ENCODE data around the gene TERF2IP.

Gene TERF2IP, protein sequence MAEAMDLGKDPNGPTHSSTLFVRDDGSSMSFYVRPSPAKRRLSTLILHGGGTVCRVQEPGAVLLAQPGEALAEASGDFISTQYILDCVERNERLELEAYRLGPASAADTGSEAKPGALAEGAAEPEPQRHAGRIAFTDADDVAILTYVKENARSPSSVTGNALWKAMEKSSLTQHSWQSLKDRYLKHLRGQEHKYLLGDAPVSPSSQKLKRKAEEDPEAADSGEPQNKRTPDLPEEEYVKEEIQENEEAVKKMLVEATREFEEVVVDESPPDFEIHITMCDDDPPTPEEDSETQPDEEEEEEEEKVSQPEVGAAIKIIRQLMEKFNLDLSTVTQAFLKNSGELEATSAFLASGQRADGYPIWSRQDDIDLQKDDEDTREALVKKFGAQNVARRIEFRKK

DNA sequence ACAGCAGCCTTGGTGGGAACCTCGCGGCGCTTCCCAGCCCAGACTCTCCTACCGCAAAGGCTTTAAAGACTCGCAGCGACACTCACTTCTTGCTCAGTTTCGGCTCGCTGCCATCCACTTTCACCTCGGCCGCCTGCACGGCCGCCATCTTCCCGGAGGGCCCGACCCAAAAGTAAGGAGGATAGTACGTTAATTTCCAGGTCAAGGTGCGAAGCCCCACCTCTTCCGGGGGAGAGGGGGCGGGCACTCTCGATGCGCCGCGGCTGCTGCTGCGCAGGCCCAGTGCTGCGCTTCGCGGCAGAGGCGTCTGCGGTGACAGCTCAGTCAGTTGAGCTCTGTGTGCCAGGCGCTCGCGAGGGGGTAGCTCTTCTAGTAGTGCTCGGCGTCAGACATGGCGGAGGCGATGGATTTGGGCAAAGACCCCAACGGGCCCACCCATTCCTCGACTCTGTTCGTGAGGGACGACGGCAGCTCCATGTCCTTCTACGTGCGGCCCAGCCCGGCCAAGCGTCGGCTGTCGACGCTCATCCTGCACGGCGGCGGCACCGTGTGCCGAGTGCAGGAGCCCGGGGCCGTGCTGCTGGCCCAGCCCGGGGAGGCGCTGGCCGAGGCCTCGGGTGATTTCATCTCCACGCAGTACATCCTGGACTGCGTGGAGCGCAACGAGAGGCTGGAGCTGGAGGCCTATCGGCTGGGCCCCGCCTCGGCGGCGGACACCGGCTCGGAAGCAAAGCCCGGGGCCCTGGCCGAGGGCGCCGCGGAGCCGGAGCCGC, at the start of gene TERF2IP, which contains the start of gene KARS1:
Gene TERF2IP (plus strand): TSS at position 282 of the 773 bp plus-strand sequence. CDS start 110 bp downstream, at position 392.
Gene KARS1 (minus strand): TSS at position 174 of the 773 bp plus-strand sequence. CDS start 26 bp downstream, at position 148.
- DNase-seq (ENCODE audit: low spot score): peak; percentile 93

DNA sequence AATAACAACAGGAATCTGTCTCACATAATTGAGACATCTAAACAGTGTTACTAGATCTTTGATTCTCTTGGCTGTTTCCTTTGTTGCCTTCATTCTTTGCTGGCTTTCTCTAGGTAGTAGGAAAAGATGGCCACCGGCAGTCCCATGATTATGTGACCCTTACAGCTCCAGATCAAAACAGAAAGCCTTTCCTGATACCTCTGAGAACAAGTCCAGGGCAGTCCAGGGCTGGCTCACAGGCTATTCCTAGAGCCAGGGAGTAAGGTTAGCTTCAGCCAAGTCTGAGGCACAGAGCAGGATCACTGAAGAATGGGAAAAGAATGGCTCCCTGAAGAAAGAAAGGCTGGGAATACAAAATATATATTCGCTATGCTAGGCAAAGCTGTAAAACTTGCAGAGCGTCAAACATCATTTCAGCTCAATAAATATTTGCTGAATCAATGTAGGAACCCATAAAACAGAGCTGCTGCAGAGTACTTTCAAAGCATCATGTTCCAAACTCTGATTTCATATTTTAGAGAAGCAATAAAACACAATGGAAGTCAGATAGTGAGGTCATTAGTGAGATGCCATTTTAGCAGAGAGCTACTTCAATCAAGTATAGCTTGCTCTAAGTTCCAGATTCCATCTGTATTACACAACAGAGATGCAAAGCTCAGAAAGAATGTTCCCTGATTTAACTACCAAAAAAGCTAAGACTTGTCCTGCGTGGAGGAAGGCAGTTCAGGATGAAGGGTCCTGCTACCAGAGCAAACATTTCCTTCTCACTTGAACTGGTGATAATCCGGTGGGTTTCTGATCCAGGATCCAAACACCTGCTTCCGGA, 47.9 kb upstream of the TERF2IP start:
- no peak for DNase-seq (ENCODE audit: low spot score)

DNA sequence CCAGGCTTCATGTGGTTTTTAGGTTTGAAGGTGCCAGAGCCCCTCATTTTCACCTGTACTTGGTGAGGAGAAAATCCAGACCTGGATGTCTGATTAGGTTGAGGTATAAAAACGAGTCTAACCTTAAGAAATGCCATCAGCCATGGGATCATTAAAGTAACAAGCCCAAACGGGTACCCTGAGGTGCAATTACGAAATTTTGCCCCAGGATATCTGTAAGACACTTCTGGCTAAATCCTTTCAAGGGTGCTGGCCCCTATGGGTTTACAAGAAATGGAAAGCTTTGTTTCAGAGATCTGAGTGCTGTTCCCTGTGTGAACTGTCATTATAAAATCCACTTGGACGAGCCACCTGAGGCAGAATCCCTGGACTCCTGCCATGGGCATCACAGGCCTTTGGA, 44.3 kb upstream of the TERF2IP start:
- no peak for DNase-seq (ENCODE audit: low spot score)

DNA sequence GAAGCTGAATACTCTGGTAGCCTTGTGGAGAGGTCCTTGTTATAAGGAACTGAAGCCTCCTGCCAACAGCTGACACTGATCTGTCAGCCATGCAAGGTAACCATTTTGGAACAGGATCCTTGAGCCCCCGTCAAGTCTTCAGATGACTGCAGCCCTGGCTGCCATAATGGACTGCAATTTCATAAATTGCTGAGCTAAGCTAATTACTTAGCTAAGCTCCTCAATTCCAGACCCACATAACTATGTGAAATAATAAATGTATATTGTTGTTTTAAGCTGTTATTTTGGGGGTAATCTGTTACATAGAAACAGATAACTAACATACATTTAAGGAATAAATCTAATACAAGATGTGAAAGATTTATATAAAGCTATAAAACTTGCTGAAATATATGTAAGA, 41.1 kb upstream of the TERF2IP start:
- DNase-seq (ENCODE audit: low spot score): no peak

DNA sequence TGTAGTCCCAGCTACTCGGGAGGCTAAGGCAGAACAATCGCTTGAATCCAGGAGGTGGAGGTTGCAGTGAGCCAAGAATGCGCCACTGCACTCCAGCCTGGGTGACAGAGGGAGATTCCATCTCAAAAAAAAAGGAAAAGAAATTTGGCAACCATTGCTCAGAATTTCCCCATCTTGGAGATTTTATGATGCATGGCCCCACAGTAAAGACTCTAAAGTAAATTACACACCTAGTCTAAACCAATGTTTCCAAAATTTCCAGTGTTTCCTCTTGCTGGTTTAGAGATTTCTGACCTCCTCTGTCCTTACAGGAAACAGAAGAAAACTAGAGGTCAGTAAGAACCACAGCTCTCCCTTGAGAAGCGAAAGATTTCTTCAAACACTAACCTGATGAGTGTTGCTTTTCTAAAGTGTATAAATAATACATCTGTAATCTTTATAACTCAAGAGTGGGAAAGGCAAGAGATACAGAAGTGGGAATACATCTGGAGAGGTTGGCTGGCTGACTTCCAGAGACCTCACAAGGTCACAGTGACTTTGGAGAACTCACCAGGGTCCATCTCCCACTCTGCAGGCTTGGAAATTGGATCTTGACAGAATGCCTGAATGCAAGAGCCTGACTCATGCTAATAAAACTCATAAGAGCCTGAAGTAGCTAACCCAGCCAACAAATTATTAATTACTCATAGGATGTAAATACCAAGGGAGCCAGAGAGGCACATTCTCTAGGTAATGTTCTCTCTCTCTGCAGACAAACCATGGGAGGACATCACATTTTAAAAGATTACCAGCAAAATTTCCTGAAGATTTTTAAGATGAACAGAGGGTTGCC, 33.3 kb upstream of the TERF2IP start:
- DNase-seq (ENCODE audit: low spot score): peak; percentile 40

DNA sequence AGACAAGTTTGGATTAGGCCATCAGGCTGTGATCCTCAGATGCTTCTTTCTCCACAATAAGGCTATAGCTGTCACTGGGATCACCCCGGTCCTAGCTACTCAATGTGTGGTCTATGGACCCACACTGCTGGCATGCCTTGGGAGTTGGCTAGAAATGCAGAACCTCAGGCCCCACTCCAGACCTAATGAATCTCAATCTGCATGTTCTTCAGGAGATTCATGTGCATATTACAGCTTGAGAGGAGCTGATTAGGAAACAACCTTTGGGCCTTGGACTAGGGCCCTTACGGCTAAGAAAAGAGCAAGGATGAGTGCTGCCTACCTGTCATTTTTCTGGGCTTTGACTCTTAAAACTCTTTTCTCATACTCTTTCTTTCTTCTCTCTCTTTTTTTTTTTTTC, 32.0 kb upstream of the TERF2IP start:
- no peak for DNase-seq (ENCODE audit: low spot score)

DNA sequence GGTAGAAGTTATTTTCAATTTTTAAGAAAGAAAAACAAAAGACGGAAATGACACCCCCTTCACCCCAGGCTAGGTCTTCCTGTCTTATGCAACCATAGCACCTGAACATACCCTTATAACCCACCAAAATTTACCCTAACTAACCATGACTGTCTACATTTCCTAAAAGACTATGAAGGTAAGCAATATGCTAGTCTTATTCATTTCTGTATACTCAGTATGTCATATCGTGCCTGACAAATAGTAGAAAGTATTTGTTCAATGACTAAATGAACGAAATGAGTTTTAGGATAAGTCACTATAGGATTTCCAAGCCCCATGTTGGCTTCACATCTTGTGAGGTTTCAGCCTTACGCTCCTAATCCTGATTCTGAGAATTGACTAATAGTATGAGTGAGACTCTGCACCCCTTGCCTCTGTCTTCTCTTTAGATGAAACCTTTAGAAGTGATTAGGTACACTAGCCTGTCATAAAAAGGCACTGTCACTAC, 31.0 kb upstream of the TERF2IP start:
- DNase-seq (ENCODE audit: low spot score): no peak

DNA sequence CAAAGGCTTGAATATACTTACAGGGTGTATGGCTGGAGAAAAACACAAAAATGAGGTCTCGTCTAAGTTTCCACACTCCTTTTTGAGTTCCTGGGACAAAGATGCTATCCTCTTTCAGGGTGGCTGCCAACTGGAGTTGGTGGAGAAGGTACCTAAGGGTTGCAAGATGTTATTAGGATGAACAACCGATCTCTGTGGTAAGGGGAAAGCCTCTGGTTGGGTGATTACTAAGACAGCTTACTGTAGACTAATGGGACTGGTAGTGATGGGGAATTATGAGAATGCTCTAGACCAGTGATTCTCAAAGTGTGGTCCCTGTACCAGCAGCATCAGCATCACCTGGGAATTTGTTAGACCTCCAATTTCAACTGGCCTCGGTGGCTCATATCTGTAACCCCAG, 30.5 kb upstream of the TERF2IP start:
- no peak for DNase-seq (ENCODE audit: low spot score)

DNA sequence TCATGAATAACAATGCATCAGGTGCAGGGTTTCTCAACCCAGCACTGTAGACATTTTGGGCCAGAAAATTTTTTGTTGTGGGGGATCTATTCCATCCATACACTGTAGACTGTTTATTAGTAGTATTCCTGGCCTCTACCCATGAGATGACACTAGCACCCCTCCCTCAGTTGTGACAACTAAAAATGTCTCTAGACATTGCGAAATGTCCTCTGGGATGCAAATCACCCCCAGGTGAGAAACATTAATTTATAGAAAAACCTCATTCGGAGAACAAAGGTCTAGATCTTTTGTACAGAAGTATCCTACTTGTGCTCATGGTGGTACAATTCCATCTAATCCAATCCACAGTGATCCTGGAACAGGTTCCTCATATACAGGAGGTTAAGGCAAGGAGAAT, 28.8 kb upstream of the TERF2IP start:
- no peak for DNase-seq (ENCODE audit: low spot score)

DNA sequence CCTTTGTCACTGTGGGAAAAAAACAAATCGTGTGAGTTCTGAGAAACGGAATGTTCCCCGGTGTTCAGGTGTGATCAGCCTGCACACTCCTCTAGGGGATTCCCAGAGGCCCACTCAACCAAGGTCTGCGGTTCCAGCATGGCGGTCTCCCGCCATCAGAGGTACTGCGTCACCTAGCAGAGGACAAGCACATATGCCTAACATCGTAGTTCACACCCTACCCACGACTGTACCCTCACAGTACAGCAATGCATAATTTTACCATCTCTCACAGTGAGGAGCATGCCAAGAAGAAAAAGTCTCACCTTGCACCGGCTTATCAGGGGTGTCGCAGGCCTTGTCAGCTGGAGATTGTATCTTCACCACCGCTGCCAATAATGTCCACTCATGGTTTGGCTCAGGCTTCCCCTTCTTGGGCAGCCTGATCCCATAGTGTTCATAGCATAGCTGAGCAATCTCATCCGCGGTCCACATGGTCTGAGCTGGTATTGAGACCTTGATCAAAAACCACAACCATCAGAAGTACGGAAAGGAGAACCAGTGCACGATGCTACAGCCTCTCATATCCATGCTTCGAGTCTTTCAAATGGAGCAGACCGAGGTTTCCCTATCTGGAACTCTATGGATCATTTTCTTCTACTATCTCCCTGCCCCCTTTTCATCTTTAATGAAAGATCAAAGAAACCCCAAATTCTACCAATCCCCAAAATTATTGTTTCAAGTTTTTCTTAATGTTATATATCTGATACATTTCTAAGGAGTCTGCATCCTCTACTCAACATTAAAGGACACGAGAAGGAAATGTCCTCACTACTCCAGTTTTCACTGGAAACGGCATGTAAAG, 27.0 kb upstream of the TERF2IP start:
- no peak for DNase-seq (ENCODE audit: low spot score)

DNA sequence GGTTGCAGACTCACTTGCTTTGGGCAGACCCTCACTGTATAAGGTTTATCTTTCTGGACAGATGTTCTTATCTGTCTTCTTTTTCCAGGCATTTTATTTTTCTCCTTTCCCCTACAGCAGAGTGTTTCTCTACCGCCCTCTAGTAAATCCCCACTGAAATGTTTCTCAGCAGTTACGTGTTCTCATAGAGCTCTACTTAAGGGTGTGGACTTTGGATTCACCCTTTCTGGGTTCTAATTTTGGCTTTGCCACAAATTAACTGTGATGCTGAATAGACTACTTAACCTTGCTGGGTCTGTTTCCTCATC, 26.4 kb upstream of the TERF2IP start:
- no peak for DNase-seq (ENCODE audit: low spot score)

DNA sequence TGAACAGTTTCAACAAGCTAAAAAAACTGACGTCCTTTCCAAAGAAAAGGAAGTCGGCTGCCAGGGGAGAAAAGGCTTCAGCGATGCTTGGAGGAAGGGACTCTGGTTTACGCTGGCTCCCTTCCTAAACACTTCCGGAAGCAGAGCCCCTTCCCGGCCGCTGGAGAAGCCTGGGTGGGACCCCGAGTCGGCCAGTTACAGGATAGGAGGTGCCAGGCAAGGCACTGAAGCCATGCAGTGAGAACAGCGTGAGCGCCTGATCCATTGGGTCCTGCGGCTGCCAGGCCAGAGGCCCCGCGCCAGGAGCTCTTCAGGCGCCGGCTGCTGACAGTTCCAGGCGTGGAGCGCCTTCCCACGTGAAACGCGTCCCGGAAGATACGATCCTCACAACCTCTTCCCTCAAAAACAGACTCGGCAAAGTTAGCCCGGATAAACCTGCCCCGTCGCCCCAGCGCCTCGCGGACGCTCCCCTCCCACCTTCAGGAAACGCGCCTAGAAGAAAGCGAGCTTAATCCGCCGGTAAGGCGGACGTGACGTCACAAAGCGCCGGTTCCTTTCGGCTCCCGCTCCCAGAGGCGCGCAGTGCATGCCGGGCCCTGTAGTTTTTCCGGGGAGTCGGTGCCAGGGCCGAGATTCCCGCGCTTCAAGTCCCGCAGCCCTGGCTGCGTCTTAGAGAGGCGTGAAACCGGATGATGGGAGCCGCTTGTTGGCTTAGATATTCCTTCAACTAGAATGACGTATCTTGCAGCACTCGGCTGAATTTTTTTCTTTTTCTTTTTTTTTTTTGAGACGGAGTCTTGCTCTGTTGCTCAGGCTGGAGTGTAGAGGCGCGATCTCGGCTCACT, 24.6 kb upstream of the TERF2IP start, which contains the start of gene ADAT1:
Gene ADAT1 (minus strand): TSS at position 521 of the 845 bp plus-strand sequence. CDS start 2,482 bp downstream, outside the sequence.
- DNase-seq (ENCODE audit: low spot score): peak; percentile 97

DNA sequence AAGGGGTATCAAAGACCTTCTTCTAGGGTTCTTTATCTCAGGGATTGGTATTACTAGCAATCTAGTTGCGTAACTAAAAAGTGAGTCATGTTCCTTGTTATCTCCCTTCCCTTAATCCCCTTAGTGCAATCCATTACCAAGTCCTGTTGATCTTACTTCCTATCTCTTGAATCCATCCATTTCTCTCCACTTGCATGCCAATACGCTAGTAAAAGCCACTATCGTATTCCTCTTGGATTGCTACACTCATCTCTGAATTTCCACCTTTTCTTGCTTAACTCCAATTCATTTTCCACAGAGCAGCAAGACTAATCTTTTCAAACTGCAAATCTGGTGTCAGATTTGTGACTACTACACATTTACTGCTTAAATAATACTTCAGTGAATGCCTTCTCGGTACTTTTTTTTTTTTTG, 22.6 kb upstream of the TERF2IP start:
- DNase-seq (ENCODE audit: low spot score): no peak

DNA sequence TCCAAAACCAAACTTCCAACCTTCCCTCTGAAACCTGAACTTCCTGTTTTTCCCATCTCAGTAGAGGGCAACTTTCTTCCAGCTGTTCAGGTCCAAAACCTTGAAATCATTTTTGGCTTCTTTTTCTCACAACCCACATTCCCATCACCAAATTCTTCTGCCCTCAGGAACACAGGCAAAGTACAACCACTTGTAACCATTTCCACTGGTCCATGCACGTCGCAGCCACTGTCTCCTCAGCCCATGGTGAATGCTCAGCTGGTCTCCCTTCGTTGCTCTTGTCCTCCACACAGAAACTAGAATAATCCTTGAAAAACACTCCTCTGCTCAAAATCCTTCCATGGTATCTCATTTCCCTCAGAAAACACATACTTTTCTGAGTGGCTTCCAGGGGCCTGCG, 20.8 kb upstream of the TERF2IP start:
- DNase-seq (ENCODE audit: low spot score): no peak

DNA sequence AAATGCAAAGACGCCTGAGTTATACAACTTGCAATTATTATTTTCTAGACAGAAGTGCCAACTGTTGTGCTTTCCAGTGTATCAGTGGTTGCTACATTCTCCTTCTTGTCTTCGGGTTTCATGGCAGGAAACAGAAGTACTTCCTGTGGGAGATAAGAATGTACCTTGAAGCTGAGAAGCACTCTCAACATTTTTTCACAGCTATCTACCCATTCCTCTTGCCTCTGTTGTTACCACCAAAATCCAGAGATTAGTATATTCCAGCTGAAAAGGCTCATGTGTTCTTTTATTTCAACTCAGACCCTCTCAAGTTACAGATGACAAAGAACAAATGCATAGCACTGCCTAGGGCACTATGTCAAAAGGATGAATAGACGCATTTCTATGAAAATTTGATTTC, 19.7 kb upstream of the TERF2IP start:
- no peak for DNase-seq (ENCODE audit: low spot score)

DNA sequence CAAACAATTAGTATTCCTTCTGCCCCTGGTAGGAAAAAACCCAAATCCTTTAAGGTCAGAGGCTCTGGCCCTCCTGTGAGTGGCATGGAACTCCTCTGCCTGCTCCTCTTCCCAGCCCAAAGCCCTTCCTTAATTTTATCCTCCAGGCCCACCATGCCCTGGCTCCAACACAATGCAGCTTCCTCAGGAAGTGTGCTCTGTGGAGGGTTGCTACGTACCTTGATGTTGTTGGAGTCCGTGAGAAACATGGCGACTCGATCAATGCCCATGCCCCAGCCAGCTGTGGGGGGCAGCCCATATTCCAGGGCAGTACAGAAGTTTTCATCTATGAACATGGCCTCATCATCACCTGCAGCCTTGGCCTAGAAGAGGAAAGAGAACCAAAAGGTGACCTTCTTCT, 19.2 kb upstream of the TERF2IP start:
- no peak for DNase-seq (ENCODE audit: low spot score)

DNA sequence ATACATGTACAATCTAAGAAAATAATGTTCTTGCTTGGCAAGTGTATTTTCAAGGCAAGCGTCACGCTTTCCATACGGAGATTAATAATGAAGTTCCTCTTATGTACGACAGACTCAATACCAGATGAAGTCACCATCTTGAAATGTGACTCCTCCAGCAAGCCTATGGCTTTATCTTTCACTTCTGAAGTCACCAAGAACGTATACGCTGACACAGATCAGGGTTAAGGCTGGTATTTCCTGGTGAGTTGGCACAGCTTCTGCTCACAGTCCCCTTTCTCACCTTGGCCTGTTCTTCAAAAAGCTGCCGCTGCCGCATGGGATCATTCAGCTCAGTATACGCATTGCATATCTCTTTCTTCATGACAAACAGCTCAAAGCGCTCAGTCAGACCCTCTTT, 18.4 kb upstream of the TERF2IP start:
- no peak for DNase-seq (ENCODE audit: low spot score)

DNA sequence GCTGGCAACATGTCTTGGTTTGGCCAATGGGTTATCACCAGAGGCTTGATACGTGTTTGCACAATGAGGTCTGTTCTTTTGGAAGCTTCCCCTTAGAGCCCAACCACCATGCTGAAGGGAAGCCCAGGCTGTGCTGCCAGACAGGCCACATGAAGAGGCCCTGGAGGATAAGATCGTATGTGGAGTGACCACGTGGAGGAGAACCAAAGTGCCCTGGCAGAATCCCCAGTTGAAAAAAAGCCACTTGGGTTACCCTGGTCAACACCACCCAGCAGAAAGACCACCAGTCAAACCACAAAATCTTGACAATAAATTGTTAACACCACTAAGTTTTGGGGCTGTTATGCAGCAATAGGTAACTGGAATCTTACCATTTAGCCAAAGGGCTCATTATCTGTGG, 17.5 kb upstream of the TERF2IP start:
- DNase-seq (ENCODE audit: low spot score): no peak

DNA sequence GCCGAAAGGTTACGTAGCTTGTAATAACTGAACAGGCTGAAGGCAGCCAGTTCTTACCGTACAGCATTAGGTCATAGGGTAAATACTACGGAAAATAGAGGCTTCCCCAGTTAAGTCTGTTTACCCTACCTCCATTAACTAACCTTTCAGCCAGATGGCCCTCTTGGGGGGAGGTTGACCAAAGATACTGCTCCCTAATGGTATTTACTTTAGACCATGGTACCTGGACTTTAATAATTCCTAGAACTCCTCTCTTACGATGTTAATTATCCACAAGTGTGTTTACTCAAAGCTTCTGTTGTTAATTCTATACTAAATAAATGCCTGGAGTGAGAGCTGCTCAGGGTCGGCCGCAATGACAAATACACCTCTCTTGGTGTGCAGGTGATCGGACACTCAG, 14.7 kb upstream of the TERF2IP start:
- DNase-seq (ENCODE audit: low spot score): no peak
